K562 (cell line): ENCODE measurements around the gene LAMA2.

Source experiments
- MED1 ChIP-seq: sonication (generic); formaldehyde crosslinking; IDR thresholded peaks from 2 replicates; pipeline ENCODE4 v1.8.1; 2023; ENCODE audit warnings: missing genetic modification reagents, borderline replicate concordance
- TEAD1 ChIP-seq, 2 experiments: fragments of 450-650 bp in 1 of 2; sonication (generic) in 1 of 2; formaldehyde crosslinking; IDR thresholded peaks; 2 replicates each; pipeline versions ENCODE4 v1.4.0 to v1.8.0; 2020 to 2022; ENCODE audit warnings: mild to moderate bottlenecking in 2 of 2, missing genetic modification reagents in 1 of 2
- ZNF184 ChIP-seq: sonication (generic); formaldehyde crosslinking; IDR thresholded peaks from 2 replicates; pipeline ENCODE4 v1.5.0; 2020; ENCODE audit warnings: missing genetic modification reagents

GRCh38 chr6:129022011-129022553 is 139.1 kb downstream of the LAMA2 start:
- no peak for TF ChIP-seq TEAD1 (CRISPR knock-in tag; IDR thresholded peaks at IDR 0.05)
- no peak for TF ChIP-seq ZNF184 (CRISPR knock-in tag)
- no peak for TF ChIP-seq MED1 (CRISPR knock-in tag)
